Neural cell (in vitro differentiated cells): Measurements from ENCODE around the gene TAF5L. TPM values are rescaled to one million over a fixed set of nuclear protein-coding genes. Genes with fewer than 3 reads are reported as not detected.

Source experiments
- H2AFZ ChIP-seq: fragments of 200-600, 300-800 bp; sonication (generic), shearing (Covaris generic); 2 replicates; pipeline ENCODE4 v1.6.0; 2014; ENCODE audit warnings: low read depth, mild to moderate bottlenecking, antibody characterized with exemption, low read length, moderate library complexity
- H3F3A ChIP-seq: fragments of 200-600 bp; shearing (Covaris generic); 2 replicates; pipeline ENCODE4 v1.6.1; 2016; ENCODE audit warnings: mild to moderate bottlenecking, moderate library complexity, mixed read lengths, antibody characterized with exemption, low read length; ENCODE audit not compliant: insufficient read depth, poor library complexity, severe bottlenecking
- H3K27ac ChIP-seq: fragments of 200-600, 300-800 bp; sonication (generic), shearing (Covaris generic); 2 replicates; pipeline ENCODE4 v1.5.1; 2014; ENCODE audit warnings: mild to moderate bottlenecking, low read length, moderate library complexity
- H3K27me3 ChIP-seq: fragments of 300-800, 200-600 bp; sonication (generic), shearing (Covaris generic); 2 replicates; pipeline ENCODE4 v1.6.0; 2014; ENCODE audit warnings: mild to moderate bottlenecking, low read depth, low read length, moderate library complexity; ENCODE audit not compliant: insufficient read depth
- H3K36me3 ChIP-seq: fragments of 300-800, 200-600 bp; sonication (generic), shearing (Covaris generic); 2 replicates; pipeline ENCODE4 v1.5.1; 2014; ENCODE audit warnings: mild to moderate bottlenecking, antibody characterized with exemption, low read length, moderate library complexity; ENCODE audit not compliant: insufficient read depth
- H3K4me2 ChIP-seq: fragments of 300-800, 200-600 bp; sonication (generic), shearing (Covaris generic); 2 replicates; pipeline ENCODE4 v1.6.0; 2014; ENCODE audit warnings: mild to moderate bottlenecking, low read length
- H3K4me3 ChIP-seq: fragments of 300-800, 200-600 bp; sonication (generic), shearing (Covaris generic); 2 replicates; pipeline ENCODE4 v1.5.1; 2014; ENCODE audit warnings: mild to moderate bottlenecking, low read length, moderate library complexity
- H3K79me2 ChIP-seq: fragments of 200-600 bp; shearing (Covaris generic); replicated peaks from 2 replicates; pipeline ENCODE4 v1.6.0; 2014; ENCODE audit warnings: mild to moderate bottlenecking, low read length, moderate library complexity; ENCODE audit not compliant: insufficient read depth
- H3K9ac ChIP-seq: fragments of 300-800, 200-600 bp; sonication (generic), shearing (Covaris generic); 2 replicates; pipeline ENCODE4 v1.6.1; 2016; ENCODE audit warnings: mild to moderate bottlenecking, low read length, mixed read lengths
- H3K9me2 ChIP-seq: fragments of 200-600 bp; shearing (Covaris generic); 2 replicates; pipeline ENCODE4 v1.6.1; 2016; ENCODE audit warnings: mild to moderate bottlenecking, low read length, mixed read lengths; ENCODE audit not compliant: insufficient read depth
- H3K9me3 ChIP-seq: fragments of 200-600, 300-800 bp; sonication (generic), shearing (Covaris generic); 2 replicates; pipeline ENCODE4 v1.6.1; 2016; ENCODE audit warnings: mild to moderate bottlenecking, mixed run types, low read length, moderate library complexity, mixed read lengths
- H4K20me1 ChIP-seq: fragments of 200-600 bp; shearing (Covaris generic); 2 replicates; pipeline ENCODE4 v1.6.1; 2016; ENCODE audit warnings: mild to moderate bottlenecking, mixed run types; ENCODE audit not compliant: insufficient read depth
- CTCF ChIP-seq: fragments of 450-650 bp; IDR thresholded peaks from 2 replicates; pipeline ENCODE4 v1.5.1; 2014; ENCODE audit warnings: antibody characterized with exemption, mild to moderate bottlenecking, moderate library complexity; ENCODE audit not compliant: poor library complexity, severe bottlenecking
- EP300 ChIP-seq: fragments of 450-650 bp; conservative IDR thresholded peaks from 2 replicates; pipeline ENCODE4 v1.6.1; 2014; ENCODE audit warnings: antibody characterized with exemption, mild to moderate bottlenecking, moderate library complexity; ENCODE audit not compliant: poor library complexity, severe bottlenecking
- EZH2 ChIP-seq: fragments of 200-600, 300-800 bp; shearing (Covaris generic), sonication (generic); IDR thresholded peaks from 2 replicates; pipeline ENCODE4 v1.6.1; 2014; ENCODE audit warnings: antibody characterized with exemption, low read length, borderline replicate concordance, mild to moderate bottlenecking; ENCODE audit not compliant: insufficient read depth, poor library complexity, severe bottlenecking
- MXI1 ChIP-seq: fragments of 450-650 bp; conservative IDR thresholded peaks from 2 replicates; pipeline ENCODE4 v1.6.1; 2014; ENCODE audit warnings: antibody characterized with exemption, mild to moderate bottlenecking; ENCODE audit not compliant: poor library complexity, severe bottlenecking
- POLR2AphosphoS5 ChIP-seq: IDR thresholded peaks from 2 replicates; pipeline ENCODE4 v1.6.1; 2012
- RAD21 ChIP-seq: fragments of 450-650 bp; conservative IDR thresholded peaks from 2 replicates; pipeline ENCODE4 v1.6.1; 2014; ENCODE audit warnings: antibody characterized with exemption, mild to moderate bottlenecking, moderate library complexity
- REST ChIP-seq: IDR thresholded peaks from 2 replicates; pipeline ENCODE4 v1.6.1; 2012; ENCODE audit warnings: borderline replicate concordance
- SMC3 ChIP-seq: fragments of 450-650 bp; conservative IDR thresholded peaks from 2 replicates; pipeline ENCODE4 v1.6.1; 2014; ENCODE audit warnings: antibody characterized with exemption, mild to moderate bottlenecking, moderate library complexity; ENCODE audit not compliant: poor library complexity
- TAF1 ChIP-seq: IDR thresholded peaks from 2 replicates; pipeline ENCODE4 v1.6.1; 2012; ENCODE audit warnings: low read depth
- polyA plus RNA-seq: library from polyadenylated mRNA; depleted of rRNA; stranded (reverse); fragments of >200 nt; gene quantifications from 2 replicates; pipeline ENCODE4 v1.2.3, GENCODE V29; 2014

Gene TAF5L
- polyA plus RNA-seq, 1 donor from 2014 or later = 18.5 TPM

- Histone ChIP-seq H3K36me3 (no peaks in the 10 kb centered on the region), H3K27me3 (no peaks in the 10 kb centered on the region), H3K9me2 (no peaks in the 10 kb centered on the region), H3F3A (no peaks in the 10 kb centered on the region), H3K27ac (no peak overlapping the region), H3K9me3 (no peaks in the 10 kb centered on the region), H2AFZ (no peak overlapping the region), H3K79me2 (no peaks in the 10 kb centered on the region), H3K4me2 (no peak overlapping the region), H3K9ac (no peak overlapping the region), H4K20me1 (no peaks in the 10 kb centered on the region), H3K4me3 (no peak overlapping the region)
- TF ChIP-seq REST = no peak
- no peak for TF ChIP-seq TAF1
- TF ChIP-seq POLR2AphosphoS5 = no peak
- TF ChIP-seq SMC3 = no peak
- no peak for TF ChIP-seq CTCF
- no peak for TF ChIP-seq EP300
- TF ChIP-seq RAD21 = no peak
- no peak for TF ChIP-seq MXI1
- no peak for TF ChIP-seq EZH2
These were observed 43.2 kb downstream of the TAF5L start for GRCh38 chr1:229582715-229583114.

- H3K4me2 ChIP-seq = no peak overlapping the region
- H2AFZ ChIP-seq = no peak overlapping the region
- H3K27me3 ChIP-seq = no peaks in the 10 kb centered on the region
- H3K9me3 ChIP-seq = no peaks in the 10 kb centered on the region
- H3K36me3 ChIP-seq = no peaks in the 10 kb centered on the region
- no peaks in the 10 kb centered on the region for H3K9me2 ChIP-seq
- H3F3A ChIP-seq = no peaks in the 10 kb centered on the region
- TF ChIP-seq SMC3 (no peak), TAF1 (no peak), RAD21 (no peak), EP300 (no peak), POLR2AphosphoS5 (no peak), CTCF (no peak), EZH2 (no peak), MXI1 (no peak), REST (no peak)
- no peak overlapping the region for H3K4me3 ChIP-seq
- H3K27ac ChIP-seq = no peak overlapping the region
- no peaks in the 10 kb centered on the region for H4K20me1 ChIP-seq
- no peak overlapping the region for H3K9ac ChIP-seq
- no peaks in the 10 kb centered on the region for H3K79me2 ChIP-seq
These were observed 43.8 kb downstream of the TAF5L start for GRCh38 chr1:229582011-229582694.
